HEK293 (cell line): ENCODE results near the gene EIF2A.
A peak's percentile ranks its signal among the peaks of the same experiment; 100 is the strongest.

Source experiments
- CTCF ChIA-PET: fragments of 350-600 bp; formaldehyde crosslinking; extraction: SDS; loops from one replicate; lab custom pipeline; 2021; ENCODE audit warnings: antibody characterized with exemption; lab: Yijun Ruan, JAX
- POLR2A ChIA-PET: fragments of 300-600 bp; formaldehyde crosslinking; extraction: SDS; loops from one replicate; lab custom pipeline; 2020; ENCODE audit warnings: antibody characterized with exemption, inconsistent platforms; lab: Yijun Ruan, JAX
- H3K27ac ChIP-seq: fragments of 200-500 bp; sonication (Bioruptor generic); 2 replicates; pipeline ENCODE4 v1.5.1; 2014; ENCODE audit warnings: low read depth, low read length, control low read depth, inconsistent platforms; ENCODE audit errors: extremely low read depth
- H3K36me3 ChIP-seq, 2 experiments: fragments of 200-500 bp in 1 of 2; sonication (Bioruptor generic) in 1 of 2; 1 replicate in 1 of 2; 2 replicates in 1 of 2; pipeline ENCODE4 v1.5.1; 2014 to 2017; ENCODE audit warnings: inconsistent platforms in 2 of 2, low read length in 2 of 2; ENCODE audit not compliant: control insufficient read depth in 2 of 2, insufficient read depth in 1 of 2
- H3K4me1 ChIP-seq: fragments of 200-500 bp; sonication (Bioruptor generic); 2 replicates; pipeline ENCODE4 v1.5.1; 2014; ENCODE audit warnings: mild to moderate bottlenecking, low read length, inconsistent platforms; ENCODE audit not compliant: control insufficient read depth, insufficient read depth
- H3K4me3 ChIP-seq: 2 replicates; pipeline ENCODE4 v1.5.1; 2011; ENCODE audit warnings: low read depth, mild to moderate bottlenecking, control low read depth, low read length, moderate library complexity
- H3K9me3 ChIP-seq: fragments of 200-500 bp; sonication (Bioruptor generic); 2 replicates; pipeline ENCODE4 v1.5.1; 2014; ENCODE audit warnings: low read depth, low read length, inconsistent platforms; ENCODE audit not compliant: control insufficient read depth, insufficient read depth
- ATF2 ChIP-seq: fragments of 450-650 bp; formaldehyde crosslinking; IDR thresholded peaks from 2 replicates; pipeline ENCODE4 v1.5.1; 2016; ENCODE audit warnings: missing biosample characterization, missing genetic modification characterization, low read depth
- FEZF1 ChIP-seq: fragments of 450-650 bp; formaldehyde crosslinking; IDR thresholded peaks from 2 replicates; pipeline ENCODE4 v1.5.1; 2016; ENCODE audit warnings: missing biosample characterization, missing genetic modification characterization
- HIC1 ChIP-seq: fragments of 450-650 bp; formaldehyde crosslinking; IDR thresholded peaks from 2 replicates; pipeline ENCODE4 v1.5.1; 2016; ENCODE audit warnings: missing biosample characterization, missing genetic modification characterization
- KLF7 ChIP-seq: fragments of 450-650 bp; formaldehyde crosslinking; IDR thresholded peaks from 2 replicates; pipeline ENCODE4 v1.5.1; 2016; ENCODE audit warnings: missing biosample characterization, missing genetic modification characterization, borderline replicate concordance
- SP3 ChIP-seq: fragments of 450-650 bp; formaldehyde crosslinking; IDR thresholded peaks from 2 replicates; pipeline ENCODE4 v1.5.1; 2016; ENCODE audit warnings: missing biosample characterization, missing genetic modification characterization
- YY2 ChIP-seq: fragments of 450-650 bp; formaldehyde crosslinking; IDR thresholded peaks from 2 replicates; pipeline ENCODE4 v1.5.1; 2016; ENCODE audit warnings: missing biosample characterization, missing genetic modification characterization
- ZBTB10 ChIP-seq: fragments of 450-650 bp; formaldehyde crosslinking; IDR thresholded peaks from 2 replicates; pipeline ENCODE4 v1.5.1; 2016; ENCODE audit warnings: missing biosample characterization, missing genetic modification characterization
- ZNF362 ChIP-seq: fragments of 450-650 bp; formaldehyde crosslinking; IDR thresholded peaks from 2 replicates; pipeline ENCODE4 v1.5.1; 2016; ENCODE audit warnings: missing biosample characterization, missing genetic modification characterization
- ZNF416 ChIP-seq: fragments of 450-650 bp; formaldehyde crosslinking; IDR thresholded peaks from 2 replicates; pipeline ENCODE4 v1.5.1; 2016; ENCODE audit warnings: missing biosample characterization, missing genetic modification characterization
- ZNF433 ChIP-seq: fragments of 450-650 bp; formaldehyde crosslinking; IDR thresholded peaks from 2 replicates; pipeline ENCODE4 v1.5.1; 2016; ENCODE audit warnings: missing biosample characterization, missing genetic modification characterization, low read depth
- ZNF488 ChIP-seq: fragments of 450-650 bp; formaldehyde crosslinking; IDR thresholded peaks from 2 replicates; pipeline ENCODE4 v1.5.1; 2016; ENCODE audit warnings: missing biosample characterization, missing genetic modification characterization
- ZNF518A ChIP-seq: fragments of 450-650 bp; formaldehyde crosslinking; conservative IDR thresholded peaks from 2 replicates; pipeline ENCODE4 v1.5.1; 2016; ENCODE audit warnings: low read depth, missing biosample characterization, missing genetic modification characterization
- ZNF664 ChIP-seq: fragments of 450-650 bp; formaldehyde crosslinking; IDR thresholded peaks from 2 replicates; pipeline ENCODE4 v1.5.1; 2016; ENCODE audit warnings: missing biosample characterization, missing genetic modification characterization
- ZNF677 ChIP-seq: fragments of 450-650 bp; IDR thresholded peaks from 2 replicates; pipeline ENCODE4 v1.5.0; 2018; ENCODE audit warnings: missing biosample characterization, mild to moderate bottlenecking, missing genetic modification characterization, moderate library complexity
- ZNF768 ChIP-seq: fragments of 450-650 bp; formaldehyde crosslinking; IDR thresholded peaks from 2 replicates; pipeline ENCODE4 v1.5.1; 2018; ENCODE audit warnings: missing biosample characterization, mild to moderate bottlenecking, missing genetic modification characterization
- ZNF785 ChIP-seq: fragments of 450-650 bp; formaldehyde crosslinking; IDR thresholded peaks from 2 replicates; pipeline ENCODE4 v1.5.1; 2016; ENCODE audit warnings: missing biosample characterization, missing genetic modification characterization

EIF2A gene

GRCh38 chr3:150557725-150558124, 11.1 kb downstream of the EIF2A start (continued):
- TF ChIP-seq ZBTB10 (tag by site-specific recombination) (no peak), ZNF677 (tag by site-specific recombination) (no peak), KLF7 (tag by site-specific recombination) (no peak), ZNF785 (no peak)
- TF ChIP-seq, all 188 proteins: peak for 0

- Histone ChIP-seq H3K4me3 (no peak overlapping the region), H3K9me3 (no peaks in the 10 kb centered on the region), H3K27ac (no peak overlapping the region), H3K36me3 (peaks cover 17 to 52% of the 10 kb centered on the region in 2 experiments), H3K4me1 (no peaks in the 10 kb centered on the region)
- CTCF ChIA-PET: no interaction called here
- POLR2A ChIA-PET: no interaction called here
- peak; percentile 65 for TF ChIP-seq ATF2
- no peak for TF ChIP-seq YY2
- no peak for TF ChIP-seq ZNF488 (tag by site-specific recombination)
- TF ChIP-seq ZNF362 (tag by site-specific recombination): no peak
- TF ChIP-seq, all 188 proteins: peak for 1
Measured at GRCh38 chr3:150564243-150564642, 17.7 kb downstream of the EIF2A start.

GRCh38 chr3:150567328-150567727, 20.7 kb downstream of the EIF2A start:
- Histone ChIP-seq H3K4me3 (no peak overlapping the region), H3K27ac (no peak overlapping the region), H3K4me1 (no peaks in the 10 kb centered on the region), H3K36me3 (peaks cover 17 to 64% of the 10 kb centered on the region in 2 experiments), H3K9me3 (no peaks in the 10 kb centered on the region)
- ChIA-PET CTCF (interaction anchor here (0.6 kb wide), 1 partner anchor 1236 kb away, joined by 4 read pairs; no protein-coding TSS in a partner anchor), POLR2A (no interaction called here)
- TF ChIP-seq ZBTB10 (tag by site-specific recombination) (no peak), ZNF433 (tag by site-specific recombination) (no peak), SP3 (tag by site-specific recombination) (no peak), HIC1 (no peak), ZNF416 (tag by site-specific recombination) (no peak), KLF7 (tag by site-specific recombination) (no peak), ZNF664 (tag by site-specific recombination) (no peak), FEZF1 (tag by site-specific recombination) (no peak), ZNF518A (tag by site-specific recombination) (no peak), ZNF768 (no peak)
